Measurements from ENCODE around the gene APOC3.

Gene APOC3

DNA sequence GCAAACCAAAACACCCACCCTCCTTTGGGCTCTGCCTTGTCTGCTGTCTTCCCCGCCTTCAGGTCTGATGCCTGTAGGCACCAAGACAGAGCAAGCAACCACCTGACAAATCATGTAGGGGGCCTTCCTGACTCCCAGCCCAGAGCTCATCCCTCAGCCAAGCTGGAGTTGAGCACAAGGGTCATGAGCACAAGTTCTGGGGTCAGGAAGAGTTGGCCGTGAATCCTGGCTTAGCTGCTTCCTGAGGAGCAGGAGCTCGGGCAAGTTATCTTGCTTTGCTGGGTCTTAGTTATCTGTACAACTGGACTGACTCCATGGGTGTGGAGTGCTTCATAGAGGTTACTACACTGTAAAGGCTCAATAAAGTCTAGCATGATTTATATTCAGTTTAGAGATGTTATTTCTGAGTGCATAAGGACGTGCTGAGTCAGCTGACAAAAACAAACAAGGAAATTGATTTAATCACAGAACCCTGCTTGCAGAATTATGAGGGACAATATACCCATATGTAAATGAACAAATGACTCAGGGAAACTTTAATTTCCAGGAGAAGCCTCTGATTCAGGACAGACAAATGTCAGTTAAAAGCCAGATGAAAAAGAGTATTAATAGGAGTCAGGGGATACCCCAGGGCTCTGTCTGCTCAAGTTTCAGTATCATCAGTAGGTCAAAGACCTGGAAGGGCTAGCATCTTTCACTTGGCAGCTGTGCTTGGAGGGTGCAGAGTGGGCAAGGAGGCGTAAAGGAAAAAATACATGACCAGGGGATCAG is 22.7 kb downstream of the APOC3 start:
- no peak for DNase-seq

GRCh38 chr11:116853461-116854073 is 23.9 kb downstream of the APOC3 start:
- peak in 5 of 6 experiments; percentile 13 to 79 (median 74) for DNase-seq

GRCh38 chr11:116855413-116855812 is 25.7 kb downstream of the APOC3 start:
- peak in 1 of 6 experiments; percentile 37 for DNase-seq

- no peak for DNase-seq
These were observed 26.7 kb downstream of the APOC3 start for GRCh38 chr11:116856423-116856822.

DNA sequence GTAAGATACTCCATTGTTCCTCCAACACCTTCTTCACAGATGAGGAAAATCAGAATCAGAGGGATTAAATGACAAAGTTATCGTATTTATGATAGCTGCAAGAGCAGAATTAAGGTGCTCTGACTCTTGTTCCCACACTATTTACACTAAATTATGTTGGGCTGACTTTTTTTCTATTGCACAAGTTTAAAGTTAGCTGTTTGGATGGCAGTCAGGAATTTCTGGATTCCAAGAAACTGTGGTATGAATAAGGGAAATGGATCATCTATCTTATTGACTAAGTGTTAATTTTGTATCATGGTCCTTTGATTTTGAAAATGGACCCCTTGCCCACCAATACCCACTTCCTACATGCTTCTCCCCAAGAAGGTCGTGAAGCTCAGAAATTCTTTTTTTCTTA is 27.6 kb downstream of the APOC3 start:
- DNase-seq: no peak

GRCh38 chr11:116857936-116858335 is 28.2 kb downstream of the APOC3 start:
- no peak for DNase-seq

DNA sequence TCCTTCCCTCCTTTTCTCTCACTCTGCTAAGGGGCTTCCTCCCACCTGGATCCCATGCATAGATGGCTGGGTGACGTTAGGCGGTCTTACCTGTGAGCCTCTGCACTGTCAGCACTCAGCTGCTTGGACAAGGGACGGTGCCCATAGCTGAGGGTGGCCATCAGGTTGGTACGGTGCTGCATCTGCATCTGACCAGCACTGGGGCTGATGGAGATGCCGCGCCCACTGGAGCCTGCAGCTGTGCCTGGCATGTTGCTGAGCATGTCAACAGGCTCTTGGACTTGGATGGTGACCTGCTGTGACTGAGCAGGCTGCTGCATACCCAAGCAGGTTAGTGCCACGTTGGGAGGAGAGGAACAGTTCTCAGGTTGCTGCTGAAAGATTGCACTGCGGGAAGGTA is 29.5 kb downstream of the APOC3 start:
- no peak for DNase-seq

DNA sequence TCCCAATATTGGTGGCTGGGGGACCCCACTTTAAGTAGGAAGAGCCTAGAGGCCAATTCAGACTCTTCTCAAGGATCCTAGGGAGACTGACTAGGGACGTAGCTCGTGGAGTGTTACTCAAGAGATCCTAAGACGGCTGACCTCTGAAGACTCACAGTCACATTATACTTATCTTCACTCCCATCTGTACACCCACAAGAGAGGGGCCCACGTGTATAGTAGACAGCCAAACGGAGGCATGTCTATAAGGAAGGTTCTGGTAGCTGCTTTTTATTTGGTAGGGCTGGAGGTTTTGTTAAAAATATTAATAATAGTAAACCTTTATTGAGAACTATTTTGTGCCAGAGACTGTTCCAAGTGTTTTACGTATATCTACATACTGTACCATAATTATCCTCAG is 30.6 kb downstream of the APOC3 start:
- no peak for DNase-seq

DNA sequence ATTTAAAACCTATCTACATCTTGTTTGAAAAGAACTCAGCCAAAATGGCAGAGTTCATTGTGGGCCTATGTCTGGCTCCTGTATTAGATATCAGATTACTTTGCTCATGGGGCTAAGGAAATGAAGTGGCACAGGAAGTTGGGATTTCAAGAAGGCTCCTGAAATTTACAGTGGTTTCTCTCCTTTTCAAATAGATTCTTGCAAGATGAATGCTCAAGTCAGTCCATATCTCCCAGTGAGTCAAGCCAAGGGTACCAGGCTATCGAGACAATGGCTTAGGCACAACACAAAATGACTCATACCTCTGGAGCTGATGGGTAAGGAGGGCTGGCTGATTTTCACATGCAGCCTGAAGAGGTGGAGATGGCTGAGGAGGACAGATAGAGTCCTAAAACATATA is 31.8 kb downstream of the APOC3 start:
- DNase-seq: no peak

DNA sequence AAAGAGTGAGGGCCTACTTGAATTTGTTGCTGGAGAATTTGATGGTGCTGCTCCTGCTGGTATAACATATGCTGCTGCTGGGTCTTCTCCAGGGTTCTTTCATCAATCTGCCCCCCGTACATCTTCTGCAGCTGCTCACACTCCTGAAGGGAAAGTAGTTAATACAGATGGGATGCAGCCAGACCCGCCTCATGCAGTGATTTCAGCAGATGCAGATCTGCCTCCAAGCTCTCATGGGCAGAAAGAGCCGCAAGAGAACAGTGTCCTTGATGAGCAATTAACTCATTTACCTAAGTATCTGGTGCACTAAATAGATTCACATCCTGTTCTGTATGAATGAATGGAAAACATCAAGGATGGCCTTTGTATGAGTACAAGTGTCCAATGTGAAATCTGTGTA is 32.5 kb downstream of the APOC3 start:
- DNase-seq: no peak

DNA sequence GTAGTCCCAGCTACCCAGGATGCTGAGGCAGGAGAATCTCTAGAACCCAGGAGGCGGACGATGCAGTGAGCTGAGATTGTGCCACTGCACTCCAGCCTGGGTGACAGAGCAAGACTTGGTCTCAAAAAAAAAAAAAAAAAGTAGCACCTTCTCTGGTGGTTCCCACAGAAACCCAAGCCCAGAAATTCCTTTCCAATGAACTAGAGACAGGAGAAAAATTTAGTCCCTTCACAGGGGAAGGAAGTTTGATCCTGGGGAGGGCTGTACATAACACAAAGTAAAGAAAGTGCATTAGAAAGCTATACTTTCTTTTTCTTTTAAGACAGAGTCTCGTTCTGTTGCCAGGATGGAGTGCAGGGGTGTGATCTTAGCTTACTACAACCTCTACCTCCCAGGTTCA is 33.2 kb downstream of the APOC3 start:
- no peak for DNase-seq

- no peak for DNase-seq
These were observed 34.8 kb downstream of the APOC3 start for GRCh38 chr11:116864531-116864930.

- DNase-seq: no peak
These were observed 36.0 kb downstream of the APOC3 start for GRCh38 chr11:116865696-116866095.

GRCh38 chr11:116866804-116867455 is 37.2 kb downstream of the APOC3 start:
- no peak for DNase-seq

DNA sequence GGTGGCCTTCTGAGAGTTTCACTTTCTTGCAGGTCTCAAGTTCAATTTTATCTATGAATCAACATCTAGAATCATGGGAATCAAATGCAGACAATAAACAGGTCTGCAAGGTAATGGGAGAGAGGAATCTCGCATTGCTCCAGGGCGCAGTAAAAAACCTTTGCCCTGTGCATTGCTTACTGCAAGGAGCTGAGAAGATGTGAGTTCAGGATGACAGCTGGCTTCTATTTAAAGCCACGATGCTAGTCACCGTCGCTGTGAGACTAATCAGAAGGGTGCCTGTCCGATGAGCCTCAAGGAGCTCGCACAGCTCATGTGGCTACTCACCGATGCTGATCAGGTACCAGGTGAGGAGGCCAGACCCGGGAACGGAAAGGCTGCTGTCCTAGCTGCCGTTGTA is 37.9 kb downstream of the APOC3 start:
- no peak for DNase-seq

DNA sequence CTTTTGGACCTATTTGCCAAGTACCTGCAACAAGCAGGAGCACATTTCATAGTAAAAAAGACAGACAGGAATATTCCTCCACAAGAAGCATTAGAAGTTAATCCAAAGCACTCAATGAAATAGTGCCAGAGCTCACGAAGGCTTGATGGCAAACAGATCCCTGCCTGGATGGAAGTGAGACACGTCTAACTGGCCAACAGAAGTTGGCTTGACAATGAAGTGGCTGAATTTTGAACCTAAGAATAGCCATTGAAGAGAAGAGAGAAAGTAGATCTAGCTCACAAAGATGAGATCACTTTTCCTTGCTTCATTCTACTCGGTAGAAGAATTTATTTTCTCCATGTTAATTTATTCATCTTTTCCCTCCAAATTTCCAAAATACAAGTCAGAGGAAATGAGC is 38.4 kb downstream of the APOC3 start:
- DNase-seq: no peak

DNA sequence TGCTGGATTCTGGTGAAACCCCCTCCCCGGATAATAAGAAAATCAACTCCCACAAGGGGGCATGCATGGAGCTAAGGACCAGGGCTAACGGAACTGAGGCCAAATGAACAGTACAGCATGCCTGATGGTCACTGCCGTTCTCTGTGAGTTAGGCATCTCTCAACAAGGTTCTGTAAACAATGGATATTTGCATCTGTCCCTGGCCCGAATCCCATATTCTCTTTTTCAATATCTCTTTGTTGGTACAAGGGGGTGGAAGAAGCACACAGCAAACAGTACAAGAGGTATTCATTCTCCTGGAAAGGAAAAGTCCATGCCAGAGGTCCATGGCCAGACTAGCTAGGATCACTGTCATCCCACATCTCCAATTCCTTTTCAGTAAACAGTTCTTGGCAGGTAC is 39.9 kb downstream of the APOC3 start:
- DNase-seq: no peak

- DNase-seq: no peak
These were observed 40.3 kb downstream of the APOC3 start for GRCh38 chr11:116870054-116870453.

- no peak for DNase-seq
These were observed 41.5 kb downstream of the APOC3 start for GRCh38 chr11:116871248-116871647.

- no peak for DNase-seq
These were observed 43.7 kb downstream of the APOC3 start for GRCh38 chr11:116873381-116873780.

- DNase-seq: no peak
These were observed 44.5 kb downstream of the APOC3 start for GRCh38 chr11:116874251-116874650.

GRCh38 chr11:116875194-116875593 is 45.5 kb downstream of the APOC3 start:
- DNase-seq: no peak

DNA sequence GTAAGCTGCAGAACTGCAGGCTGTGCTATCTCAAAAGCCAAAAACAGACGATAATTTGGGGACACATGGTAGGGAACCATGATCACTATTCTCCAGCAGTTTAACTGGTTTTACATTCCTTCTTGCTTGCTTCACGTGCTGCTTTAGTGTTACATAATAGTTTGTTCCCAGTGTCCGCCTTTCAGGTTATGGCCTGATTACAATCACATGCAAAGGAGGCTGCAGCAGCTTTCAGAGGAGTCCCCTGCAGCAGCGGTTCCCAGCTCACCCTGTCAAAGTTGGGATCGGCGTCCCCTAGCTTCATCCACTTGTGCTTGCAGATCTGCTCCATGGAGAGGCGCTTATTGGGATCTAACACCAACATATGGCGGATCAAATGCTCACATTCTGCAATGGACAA is 46.9 kb downstream of the APOC3 start:
- DNase-seq: no peak
